GM21367 (cell line): ENCODE measurements around the gene AATF.
"Not testable (repeated sequence)": the region's sequence is repeated elsewhere in the genome, so short reads cannot be mapped to it uniquely, and the experiment has no call there.

Source experiments
- ATAC-seq: cut with Tn5 transposase; IDR thresholded peaks from one replicate; pipeline ENCODE4 v1.9.1; 2021; ENCODE audit not compliant: unreplicated experiment

Gene AATF

GRCh38 chr17:37073464-37073863 lies 124.7 kb downstream of the AATF start:
- not testable (repeated sequence) for ATAC-seq

GRCh38 chr17:37079065-37079708 lies 130.4 kb downstream of the AATF start:
- ATAC-seq: no peak

GRCh38 chr17:37079735-37080134 lies 131.0 kb downstream of the AATF start:
- no peak for ATAC-seq

- ATAC-seq: no peak
Observed at GRCh38 chr17:37081287-37081686, 132.5 kb downstream of the AATF start.

GRCh38 chr17:37082311-37082860 lies 133.6 kb downstream of the AATF start:
- ATAC-seq: no peak

GRCh38 chr17:37082985-37083384 lies 134.2 kb downstream of the AATF start:
- ATAC-seq: no peak

GRCh38 chr17:37083456-37083855 lies 134.7 kb downstream of the AATF start:
- no peak for ATAC-seq

- ATAC-seq: no peak
Observed at GRCh38 chr17:37084372-37084771, 135.6 kb downstream of the AATF start.

GRCh38 chr17:37086334-37086733 lies 137.6 kb downstream of the AATF start:
- ATAC-seq: no peak

- no peak for ATAC-seq
Observed at GRCh38 chr17:37086948-37087347, 138.2 kb downstream of the AATF start.

- no peak for ATAC-seq
Observed at GRCh38 chr17:37087683-37088082, 138.9 kb downstream of the AATF start.

GRCh38 chr17:37088459-37088858 lies 139.7 kb downstream of the AATF start:
- no peak for ATAC-seq

- ATAC-seq: no peak
Observed at GRCh38 chr17:37088913-37089312, 140.2 kb downstream of the AATF start.

- no peak for ATAC-seq
Observed at GRCh38 chr17:37089956-37090355, 141.2 kb downstream of the AATF start.

- no peak for ATAC-seq
Observed at GRCh38 chr17:37090941-37091340, 142.2 kb downstream of the AATF start.

GRCh38 chr17:37092071-37092470 lies 143.3 kb downstream of the AATF start:
- no peak for ATAC-seq

GRCh38 chr17:37092701-37093100 lies 143.9 kb downstream of the AATF start:
- no peak for ATAC-seq

- ATAC-seq: no peak
Observed at GRCh38 chr17:37094391-37094790, 145.6 kb downstream of the AATF start.

- ATAC-seq: no peak
Observed at GRCh38 chr17:37096071-37096470, 147.3 kb downstream of the AATF start.

- no peak for ATAC-seq
Observed at GRCh38 chr17:37097154-37097553, 148.4 kb downstream of the AATF start.

GRCh38 chr17:37098152-37098551 lies 149.4 kb downstream of the AATF start:
- ATAC-seq: no peak

- no peak for ATAC-seq
Observed at GRCh38 chr17:37098910-37099664, 150.3 kb downstream of the AATF start.
